Endothelial cell of umbilical vein (primary cell): Measurements from ENCODE around the gene TRAF3IP1. TPM values are rescaled to one million over a fixed set of nuclear protein-coding genes. Genes with fewer than 3 reads are reported as not detected.
A peak's percentile ranks its signal among the peaks of the same experiment; 100 is the strongest.
"Not testable (repeated sequence)": the region's sequence is repeated elsewhere in the genome, so short reads cannot be mapped to it uniquely, and the experiment has no call there.

Experiments
- BruUV-seq: library from RNA; stranded (reverse); fragments of 400-500 nt; replicated peaks from 2 replicates; lab custom pipeline; 2021; lab: Mats Ljungman, UMichigan
- CTCF ChIA-PET: fragments of 300-600, 350-600 bp; sonication (Branson Sonifier 250); formaldehyde crosslinking; loops from one replicate; lab custom pipeline; 2021; ENCODE audit warnings: antibody characterized with exemption, inconsistent platforms; lab: Charles Lee
- POLR2A ChIA-PET: fragments of 300-600, 350-600 bp; sonication (Branson Sonifier 250); formaldehyde crosslinking; loops from one replicate; lab custom pipeline; 2021; ENCODE audit warnings: antibody characterized with exemption, inconsistent platforms; lab: Charles Lee
- DNase-seq: peaks from one replicate; pipeline ENCODE4 v3.0.0-alpha.2; 2011; ENCODE audit warnings: low read depth, low spot score
- FAIRE-seq: peaks from 2 replicates; lab custom pipeline; 2011; peaks lifted over from hg19 to GRCh38; lab: Jason Lieb, UNC
- H2AFZ ChIP-seq: 2 replicates; pipeline ENCODE4 v1.6.0; 2012; ENCODE audit warnings: low read depth, low read length, control low read depth, inconsistent platforms
- H3K27ac ChIP-seq: 2 replicates; pipeline ENCODE4 v1.5.1; 2011; ENCODE audit warnings: low read depth, mild to moderate bottlenecking, control low read depth, low read length, moderate library complexity; ENCODE audit not compliant: insufficient read depth
- H3K27me3 ChIP-seq, 2 experiments: 2 replicates each; pipeline versions ENCODE4 v1.6.0 to v1.6.1; 2011; ENCODE audit warnings: low read length in 2 of 2, mixed read lengths in 1 of 2; ENCODE audit not compliant: control insufficient read depth in 2 of 2, insufficient read depth in 2 of 2
- H3K36me3 ChIP-seq, 2 experiments: 2 replicates in 1 of 2; 3 replicates in 1 of 2; pipeline ENCODE4 v1.5.1; 2011; ENCODE audit warnings: low read length in 2 of 2, mild to moderate bottlenecking in 1 of 2, moderate library complexity in 1 of 2; ENCODE audit not compliant: control insufficient read depth in 2 of 2, insufficient read depth in 2 of 2; ENCODE audit errors: extremely low read depth in 1 of 2
- H3K4me1 ChIP-seq: 3 replicates; pipeline ENCODE4 v1.5.1; 2011; ENCODE audit warnings: mild to moderate bottlenecking, low read length; ENCODE audit not compliant: control insufficient read depth, insufficient read depth; ENCODE audit errors: extremely low read depth
- H3K4me2 ChIP-seq: 2 replicates; pipeline ENCODE4 v1.6.1; 2011; ENCODE audit warnings: low read length, control low read depth, mixed read lengths; ENCODE audit not compliant: insufficient read depth
- H3K4me3 ChIP-seq, 3 experiments: fragments of 200-600 bp in 1 of 3; sonication (generic), shearing (Covaris generic) in 1 of 3; replicated peaks in 1 of 3; 2 replicates each; pipeline ENCODE4 v1.5.1; 2011 to 2016; ENCODE audit warnings: control low read depth in 3 of 3, low read length in 3 of 3, mild to moderate bottlenecking in 2 of 3, inconsistent platforms in 1 of 3, low read depth in 1 of 3, moderate library complexity in 1 of 3; ENCODE audit not compliant: insufficient read depth in 1 of 3
- H3K79me2 ChIP-seq: 2 replicates; pipeline ENCODE4 v1.6.0; 2012; ENCODE audit warnings: low read length, inconsistent platforms; ENCODE audit not compliant: control insufficient read depth, insufficient read depth
- H3K9ac ChIP-seq: replicated peaks from 2 replicates; pipeline ENCODE3; 2011; ENCODE audit warnings: low read length, control low read depth; ENCODE audit not compliant: insufficient read depth; ENCODE audit errors: extremely low read depth
- H3K9me1 ChIP-seq: replicated peaks from 3 replicates; pipeline ENCODE4 v1.6.0; 2011; ENCODE audit warnings: mild to moderate bottlenecking, low read length; ENCODE audit not compliant: control insufficient read depth, insufficient read depth; ENCODE audit errors: extremely low read depth
- H3K9me3 ChIP-seq: replicated peaks from 2 replicates; pipeline ENCODE4 v1.5.1; 2012; ENCODE audit warnings: low read length, inconsistent platforms; ENCODE audit not compliant: control insufficient read depth, insufficient read depth
- H4K20me1 ChIP-seq: replicated peaks from 2 replicates; pipeline ENCODE3; 2011; ENCODE audit warnings: mild to moderate bottlenecking, low read length; ENCODE audit not compliant: control insufficient read depth, insufficient read depth; ENCODE audit errors: extremely low read depth
- CTCF ChIP-seq, 2 donors: IDR thresholded peaks; 1 replicate in 1 of 2; 2 replicates in 1 of 2; pipeline ENCODE4 v1.5.1; 2011; ENCODE audit warnings: low read length in 2 of 2, mild to moderate bottlenecking in 2 of 2, moderate library complexity in 2 of 2, control low read depth in 1 of 2, inconsistent platforms in 1 of 2, low read depth in 1 of 2; ENCODE audit not compliant: insufficient read depth in 1 of 2; ENCODE audit errors: extremely low read depth in 1 of 2
- EZH2 ChIP-seq: IDR thresholded peaks from 2 replicates; pipeline ENCODE4 v1.6.1; 2012; ENCODE audit warnings: borderline replicate concordance, low read depth, mild to moderate bottlenecking, moderate library complexity, low read length, inconsistent platforms; ENCODE audit not compliant: severe bottlenecking
- FOS ChIP-seq: IDR thresholded peaks from 2 replicates; pipeline ENCODE4 v1.6.1; 2011; ENCODE audit warnings: mild to moderate bottlenecking, low read length, moderate library complexity, borderline replicate concordance; ENCODE audit not compliant: insufficient read depth
- GATA2 ChIP-seq: IDR thresholded peaks from 2 replicates; pipeline ENCODE4 v1.7.0; 2011; ENCODE audit warnings: low read depth, mild to moderate bottlenecking, moderate library complexity, mixed read lengths, low read length; ENCODE audit not compliant: insufficient read length, insufficient read depth
- JUN ChIP-seq: IDR thresholded peaks from 2 replicates; pipeline ENCODE4 v1.6.1; 2011; ENCODE audit warnings: borderline replicate concordance, low read depth; ENCODE audit not compliant: insufficient read length, insufficient read depth
- MAX ChIP-seq: IDR thresholded peaks from 2 replicates; pipeline ENCODE4 v1.6.1; 2011; ENCODE audit not compliant: insufficient read depth, insufficient read length
- MYC ChIP-seq: IDR thresholded peaks from one replicate; pipeline ENCODE4 v1.6.1; 2011; ENCODE audit warnings: mild to moderate bottlenecking, low read depth, low read length
- POLR2A ChIP-seq: IDR thresholded peaks from 2 replicates; pipeline ENCODE4 v1.6.1; 2012; ENCODE audit warnings: low read depth, mild to moderate bottlenecking, control low read depth, low read length
- POLR2AphosphoS5 ChIP-seq: IDR thresholded peaks from 2 replicates; pipeline ENCODE4 v1.6.1; 2012; ENCODE audit warnings: low read depth, mild to moderate bottlenecking, control low read depth, low read length, moderate library complexity; ENCODE audit not compliant: insufficient read depth
- dilution Hi-C: fragments of 300-500 bp; cut with MboI; formaldehyde crosslinking; loops from one replicate; pipeline ENCODE4 v1.15.0; 2019; ENCODE audit warnings: low sequenced_read_pairs; ENCODE audit not compliant: extremely low pct_ligation_motif_present
- intact Hi-C: fragments of 100-400 bp; cut with micrococcal nuclease; formaldehyde crosslinking; loops from one replicate; pipeline ENCODE4 v1.10.0; 2022
- polyA plus RNA-seq, 4 experiments: library from polyadenylated mRNA; depleted of rRNA in 3 of 4; stranded (reverse) in 3 of 4; unstranded in 1 of 4; fragments of >200 nt; gene quantifications; 2 replicates each; pipeline versions ENCODE4 v1.2.1 to v1.2.3, GENCODE V29; 2011 to 2012; ENCODE audit warnings: missing spikeins in 1 of 4
- total RNA-seq: library from RNA; stranded (reverse); gene quantifications from 2 replicates; pipeline ENCODE4 v1.2.3, GENCODE V29; 2021

The TRAF3IP1 gene
- total and polyA plus RNA-seq, 2 donors (not counting 3 experiments of a cell fraction or from before 2014, with no cell fraction given) = 3.4 to 15.9 TPM

GRCh38 chr2:238322001-238322411, 1.7 kb downstream of the TRAF3IP1 start:
- no peak overlapping the region for H2AFZ ChIP-seq
- ChIA-PET POLR2A (no interaction called here), CTCF (interaction anchor here (1.0 kb wide), 2 partner anchors 13 to 59 kb away, joined by 3 read pairs; no protein-coding TSS in a partner anchor)
- H3K9ac ChIP-seq = no peak overlapping the region
- DNase-seq (no peak), FAIRE-seq (no peak)
- H3K9me3 ChIP-seq = no peaks in the 10 kb centered on the region
- H3K4me1 ChIP-seq = peaks cover 8% of the 10 kb centered on the region
- peaks cover 2% of the 10 kb centered on the region for H3K79me2 ChIP-seq
- dilution Hi-C loops (no loop called here), intact Hi-C loops (no loop called here)
- H4K20me1 ChIP-seq = no peaks in the 10 kb centered on the region
- H3K4me2 ChIP-seq = no peak overlapping the region
- BruUV-seq = TSS peak; percentile 18
- no peak overlapping the region for H3K27ac ChIP-seq
- no peak overlapping the region for H3K4me3 ChIP-seq
- H3K9me1 ChIP-seq = no peaks in the 10 kb centered on the region
- no peak for TF ChIP-seq EZH2
- TF ChIP-seq MAX = no peak
- TF ChIP-seq MYC = no peak
- no peak for TF ChIP-seq CTCF (IDR thresholded peaks at IDR 0.05; ENCODE audit: extremely low read depth in 1 of 2, insufficient read depth in 1 of 2, low read depth in 1 of 2, low read length in 2 of 2)
- TF ChIP-seq POLR2AphosphoS5 = no peak
- TF ChIP-seq GATA2 = no peak
- TF ChIP-seq POLR2A = no peak
- TF ChIP-seq JUN = no peak
- TF ChIP-seq FOS = no peak
- H3K27me3 ChIP-seq = peaks cover 0 to 3% of the 10 kb centered on the region in 2 experiments
- H3K36me3 ChIP-seq = peaks cover 0 to 3% of the 10 kb centered on the region in 2 experiments

- H3K9me1 ChIP-seq, POLR2A ChIA-PET, H4K20me1 ChIP-seq, H3K4me3 ChIP-seq, dilution Hi-C loops, H3K79me2 ChIP-seq, CTCF ChIA-PET, H3K4me2 ChIP-seq, H2AFZ ChIP-seq, DNase-seq, BruUV-seq, FAIRE-seq, H3K9ac ChIP-seq, H3K9me3 ChIP-seq, H3K27ac ChIP-seq, H3K36me3 ChIP-seq, H3K27me3 ChIP-seq, intact Hi-C loops, H3K4me1 ChIP-seq: not testable (repeated sequence)
These were observed 3.9 kb downstream of the TRAF3IP1 start for GRCh38 chr2:238324248-238324647.
